C4-2B (cell line): ENCODE results near the gene TXNRD3.

Source experiments
- CTCF ChIP-seq: fragments of 450-650 bp; conservative IDR thresholded peaks from 2 replicates; pipeline ENCODE4 v1.5.1; 2017; ENCODE audit warnings: mild to moderate bottlenecking
- ZFX ChIP-seq: fragments of 450-650 bp; IDR thresholded peaks from 2 replicates; pipeline ENCODE4 v1.6.1; 2017

- TF ChIP-seq CTCF = no peak
- no peak for TF ChIP-seq ZFX
These were observed 33.8 kb downstream of the TXNRD3 start for GRCh38 chr3:126621171-126621570.
